K562 (cell line): Measurements from ENCODE around the gene SPI1. TPM values are rescaled to one million over a fixed set of nuclear protein-coding genes. Genes with fewer than 3 reads are reported as not detected.

Experiments used
- ATAC-seq: fragments of 200-7000 bp; cut with Tn5 transposase; 3 replicates; pipeline ENCODE4 v1.9.1; 2020; ENCODE audit warnings: moderate library complexity
- BruUV-seq: library from RNA; stranded (reverse); fragments of 400-500 nt; replicated peaks from 2 replicates; lab custom pipeline; 2021; lab: Mats Ljungman, UMichigan
- CTCF ChIA-PET: fragments of 300-600 bp; formaldehyde crosslinking; extraction: SDS; loops from one replicate; lab custom pipeline; 2021; ENCODE audit warnings: low intra/inter-chr PET ratio; lab: Yijun Ruan, JAX
- POLR2A ChIA-PET: fragments of 300-600, 350-650 bp; sonication (Branson Sonifier 250); formaldehyde crosslinking; extraction: SDS; loops from one replicate; lab custom pipeline; 2021; ENCODE audit warnings: antibody characterized with exemption, inconsistent platforms; lab: Yijun Ruan, JAX
- DNase-seq, 4 experiments: peaks; one replicate each; pipeline versions ENCODE4 v3.0.0 to v3.0.0-alpha.2; 2011 to 2018; ENCODE audit warnings: low spot score in 3 of 4, mixed read lengths in 3 of 4; ENCODE audit errors: extremely low read depth in 1 of 4
- FAIRE-seq: peaks from 2 replicates; lab custom pipeline; 2011; peaks lifted over from hg19 to GRCh38; lab: Jason Lieb, UNC
- H2AFZ ChIP-seq: 2 replicates; pipeline ENCODE4 v1.6.0; 2011; ENCODE audit warnings: low read depth, low read length, control low read depth, inconsistent platforms
- H3K27ac ChIP-seq: fragments of 200-600 bp; 3 replicates; pipeline ENCODE4 v1.8.0; 2011; ENCODE audit warnings: low read depth, mild to moderate bottlenecking, control low read depth, inconsistent platforms, low read length, moderate library complexity, mixed read lengths; ENCODE audit errors: extremely low read depth
- H3K27me3 ChIP-seq, 2 experiments: fragments of 300-600 bp in 1 of 2; 2 replicates in 1 of 2; 3 replicates in 1 of 2; pipeline versions ENCODE4 v1.6.0 to v1.8.0; 2011; ENCODE audit warnings: inconsistent platforms in 2 of 2, low read length in 2 of 2, mild to moderate bottlenecking in 1 of 2, mixed read lengths in 1 of 2, moderate library complexity in 1 of 2; ENCODE audit not compliant: control insufficient read depth in 2 of 2, insufficient read depth in 2 of 2
- H3K36me3 ChIP-seq: fragments of 300-600 bp; 3 replicates; pipeline ENCODE4 v1.8.0; 2011; ENCODE audit warnings: mild to moderate bottlenecking, low read length, inconsistent platforms; ENCODE audit not compliant: control insufficient read depth, insufficient read depth
- H3K4me1 ChIP-seq, 2 experiments: fragments of 200-600 bp in 1 of 2; replicated peaks in 1 of 2; 2 replicates in 1 of 2; 3 replicates in 1 of 2; pipeline versions ENCODE4 v1.5.1 to v1.8.0; 2011; ENCODE audit warnings: inconsistent platforms in 2 of 2, low read length in 2 of 2, mild to moderate bottlenecking in 1 of 2, mixed read lengths in 1 of 2, moderate library complexity in 1 of 2; ENCODE audit not compliant: control insufficient read depth in 2 of 2, insufficient read depth in 2 of 2
- H3K4me2 ChIP-seq: 2 replicates; pipeline ENCODE4 v1.6.1; 2011; ENCODE audit warnings: low read length, control low read depth, inconsistent platforms, mixed read lengths; ENCODE audit not compliant: insufficient read depth
- H3K4me3 ChIP-seq: fragments of 200-600 bp; sonication (generic), shearing (Covaris generic); 2 replicates; pipeline ENCODE4 v1.5.1; 2016; ENCODE audit warnings: control low read depth, inconsistent platforms
- H3K79me2 ChIP-seq: fragments of 200-600 bp; 3 replicates; pipeline ENCODE4 v1.8.0; 2011; ENCODE audit warnings: low read length, inconsistent platforms; ENCODE audit not compliant: control insufficient read depth, insufficient read depth
- H3K9ac ChIP-seq, 2 experiments: 2 replicates each; pipeline versions ENCODE4 v1.6.0 to v1.6.1; 2011; ENCODE audit warnings: low read depth in 2 of 2, low read length in 2 of 2, control low read depth in 1 of 2, inconsistent platforms in 1 of 2, mild to moderate bottlenecking in 1 of 2, mixed read lengths in 1 of 2; ENCODE audit not compliant: insufficient read depth in 1 of 2
- H3K9me1 ChIP-seq: one replicate; pipeline ENCODE4 v1.6.0; 2011; ENCODE audit warnings: inconsistent platforms, mild to moderate bottlenecking, low read length, moderate library complexity; ENCODE audit not compliant: control insufficient read depth, insufficient read depth
- H3K9me3 ChIP-seq: replicated peaks from 2 replicates; pipeline ENCODE4 v1.5.1; 2011; ENCODE audit warnings: low read depth, low read length, inconsistent platforms; ENCODE audit not compliant: control insufficient read depth, insufficient read depth
- H4K20me1 ChIP-seq: replicated peaks from 2 replicates; pipeline ENCODE4 v1.6.1; 2011; ENCODE audit warnings: low read length, inconsistent platforms, mixed read lengths; ENCODE audit not compliant: control insufficient read depth, insufficient read depth
- ARHGAP35 ChIP-seq: fragments of 450-650 bp; IDR thresholded peaks from 2 replicates; pipeline ENCODE4 v1.6.1; 2018; ENCODE audit not compliant: partially characterized antibody
- CCNT2 ChIP-seq: IDR thresholded peaks from 2 replicates; pipeline ENCODE4 v1.6.1; 2011; ENCODE audit warnings: borderline replicate concordance, low read depth, mild to moderate bottlenecking, moderate library complexity, mixed read lengths, low read length; ENCODE audit not compliant: insufficient read length; ENCODE audit errors: extremely low read depth
- JUND ChIP-seq, 2 experiments: IDR thresholded peaks; 2 replicates in 1 of 2; 3 replicates in 1 of 2; pipeline ENCODE4 v1.6.1; 2011; ENCODE audit warnings: borderline replicate concordance in 2 of 2, low read depth in 2 of 2, low read length in 2 of 2, improper control_type of control experiment in 1 of 2, missing biosample characterization in 1 of 2, missing genetic modification characterization in 1 of 2, missing genetic modification reagents in 1 of 2
- MTA3 ChIP-seq: fragments of 450-650 bp; formaldehyde crosslinking; IDR thresholded peaks from 2 replicates; pipeline ENCODE4 v1.6.1; 2017; ENCODE audit warnings: mild to moderate bottlenecking, borderline replicate concordance
- NFIC ChIP-seq: fragments of 450-650 bp; IDR thresholded peaks from 2 replicates; pipeline ENCODE4 v1.6.1; 2017; ENCODE audit warnings: mild to moderate bottlenecking, inconsistent platforms
- POLR2G ChIP-seq: fragments of 200-400 bp; formaldehyde crosslinking; IDR thresholded peaks from 2 replicates; pipeline ENCODE4 v1.6.1; 2017; ENCODE audit warnings: low read depth, mild to moderate bottlenecking, antibody characterized with exemption, low read length, moderate library complexity
- PURB ChIP-seq: sonication (generic); formaldehyde crosslinking; IDR thresholded peaks from 2 replicates; pipeline ENCODE4 v1.9.0; 2021; ENCODE audit warnings: low read depth, mild to moderate bottlenecking, missing genetic modification reagents
- RBM14 ChIP-seq: fragments of 200-400 bp; formaldehyde crosslinking; IDR thresholded peaks from 2 replicates; pipeline ENCODE4 v1.6.1; 2018; ENCODE audit warnings: low read depth, mild to moderate bottlenecking, low read length, moderate library complexity, borderline replicate concordance; ENCODE audit not compliant: insufficient read depth
- RFX1 ChIP-seq: fragments of 450-650 bp; IDR thresholded peaks from 2 replicates; pipeline ENCODE4 v1.6.1; 2016; ENCODE audit warnings: mild to moderate bottlenecking, moderate library complexity
- TAF15 ChIP-seq: fragments of 200-400 bp; formaldehyde crosslinking; IDR thresholded peaks from 2 replicates; pipeline ENCODE4 v1.6.1; 2017; ENCODE audit warnings: mild to moderate bottlenecking, low read depth, low read length, moderate library complexity
- ZBTB1 ChIP-seq: sonication (generic); formaldehyde crosslinking; IDR thresholded peaks from 2 replicates; pipeline ENCODE4 v1.8.1; 2023; ENCODE audit warnings: missing genetic modification reagents, low read depth, mild to moderate bottlenecking, borderline replicate concordance
- ZBTB43 ChIP-seq: sonication (generic); formaldehyde crosslinking; IDR thresholded peaks from 2 replicates; pipeline ENCODE4 v1.8.0; 2023; ENCODE audit warnings: mild to moderate bottlenecking, missing genetic modification reagents
- ZNF224 ChIP-seq: sonication (generic); formaldehyde crosslinking; IDR thresholded peaks from 2 replicates; pipeline ENCODE4 v1.8.0; 2022; ENCODE audit warnings: mild to moderate bottlenecking, missing genetic modification reagents
- WGBS: fragments of 100-300 bp; shearing (Covaris generic); methylation state at CpG from one replicate; pipeline ENCODE4 v1.1.6; 2016; ENCODE audit warnings: low coverage, mixed read lengths; ENCODE audit not compliant: insufficient coverage; ENCODE audit errors: missing lambda C conversion rate; 5-methylcytosine and 5-hydroxymethylcytosine counted together
- in situ Hi-C: fragments of 300-500 bp; cut with MboI; formaldehyde crosslinking; loops from 4 replicates; pipeline ENCODE4 v1.15.0; 2018; ENCODE audit warnings: inconsistent platforms, mixed read lengths
- intact Hi-C: fragments of 100-400 bp; cut with micrococcal nuclease; formaldehyde crosslinking; loops from 2 replicates; pipeline ENCODE4 v1.14.2; 2022
- polyA plus RNA-seq, 8 experiments: library from polyadenylated mRNA; depleted of rRNA in 4 of 8; stranded (reverse) in 5 of 8; unstranded in 3 of 8; fragments of >200 nt; fragmentation: Nextera tagmentation in 2 of 8; fragmentation: Illumina TruSeq in 1 of 8; extraction: Ambion mirVana in 2 of 8; extraction: Trizol in 1 of 8; gene quantifications; 2 replicates each; pipeline versions ENCODE4 v1.2.1 to v1.2.3, GENCODE V29; 2011 to 2014; ENCODE audit warnings: inconsistent platforms in 1 of 8, missing spikeins in 1 of 8
- total RNA-seq, 7 experiments: library from RNA; depleted of rRNA in 6 of 7; stranded (reverse); fragments of >200 nt in 6 of 7; fragmentation: Illumina TruSeq in 2 of 7; extraction: Trizol in 2 of 7; gene quantifications; 2 replicates each; pipeline versions ENCODE4 v1.2.1 to v1.2.3, GENCODE V29; 2011 to 2021; ENCODE audit warnings: low replicate concordance in 1 of 7

The SPI1 gene
- total and polyA plus RNA-seq, 9 of the 15 experiments (the other 6 are each of a cell fraction or from before 2014, with no cell fraction given), result 0.10 to 33.7 (median 10.3) TPM

- TF ChIP-seq RBM14, result no peak
Measured at GRCh38 chr11:47327949-47328348, 50.4 kb downstream of the SPI1 start (continued).

GRCh38 chr11:47327025-47327424, 51.3 kb downstream of the SPI1 start:
- Histone ChIP-seq H3K36me3 (peaks cover 30% of the 10 kb centered on the region; the same call in 2 of the 3 replicates), H3K9me1 (no peaks in the 10 kb centered on the region), H3K9ac (no peak overlapping the region; a peak in 1 of 4 replicates), H3K4me2 (no peak overlapping the region), H3K4me1 (peaks cover 0 to 7% of the 10 kb centered on the region in 2 experiments; a peak in 1 of 5 replicates), H3K27me3 (no peaks in the 10 kb centered on the region), H3K27ac (no peak overlapping the region), H3K4me3 (no peak overlapping the region), H3K9me3 (no peaks in the 10 kb centered on the region), H2AFZ (no peak overlapping the region), H3K79me2 (no peaks in the 10 kb centered on the region), H4K20me1 (no peaks in the 10 kb centered on the region)
- ChIA-PET CTCF (no interaction called here), POLR2A (no interaction called here)
- 93% methylated on average over 9 of the region's 13 CpGs for WGBS
- DNase-seq (no peak), ATAC-seq (no peak), FAIRE-seq (no peak)
- intact Hi-C loops, result no loop called here
- BruUV-seq, result no TSS peak
- no peak for TF ChIP-seq ARHGAP35
- 0 out of 2 replicates have a peak, but pooled peaks have one; percentile 36 for TF ChIP-seq POLR2G
- in situ Hi-C loops, result no loop called here

GRCh38 chr11:47326198-47326597, 52.1 kb downstream of the SPI1 start:
- H3K4me1 ChIP-seq, result peaks cover 0 to 3% of the 10 kb centered on the region in 2 experiments; a peak in 1 of 5 replicates
- H2AFZ ChIP-seq, result no peak overlapping the region
- H3K27ac ChIP-seq, result no peak overlapping the region
- no peaks in the 10 kb centered on the region for H3K9me1 ChIP-seq
- 95% methylated on average over 12 of the region's 12 CpGs for WGBS
- intact Hi-C loops, result no loop called here
- FAIRE-seq, result no peak
- ATAC-seq, result no peak
- no peak overlapping the region; a peak in 1 of 4 replicates for H3K9ac ChIP-seq
- in situ Hi-C loops, result no loop called here
- POLR2A ChIA-PET, result no interaction called here
- CTCF ChIA-PET, result no interaction called here
- H4K20me1 ChIP-seq, result no peaks in the 10 kb centered on the region
- no peak overlapping the region for H3K4me2 ChIP-seq
- H3K36me3 ChIP-seq, result peaks cover 39% of the 10 kb centered on the region; the same call in 2 of the 3 replicates
- H3K4me3 ChIP-seq, result no peak overlapping the region
- DNase-seq, result no peak
- no peaks in the 10 kb centered on the region for H3K79me2 ChIP-seq
- no peaks in the 10 kb centered on the region for H3K9me3 ChIP-seq
- H3K27me3 ChIP-seq, result no peaks in the 10 kb centered on the region
- BruUV-seq, result no TSS peak
- TF ChIP-seq JUND (IDR thresholded peaks at IDR 0.05; ENCODE audit: borderline replicate concordance, low read depth, low read length) (no peak), JUND (tag; IDR thresholded peaks at IDR 0.05; ENCODE audit: borderline replicate concordance, low read depth, low read length) (no peak), ZNF224 (no peak), RFX1 (no peak), MTA3 (no peak), ZBTB43 (CRISPR knock-in tag) (no peak), PURB (no peak), NFIC (no peak), TAF15 (no peak), ZBTB1 (no peak), CCNT2 (no peak)
